Stimulated activated CD4-positive, alpha-beta T cell treated with anti-CD3 and anti-CD28 coated beads, Interleukin-2, amount 100 ng/mL, for 24 hours (primary cell): ENCODE data around the gene SPTLC1.
A peak's percentile ranks its signal among the peaks of the same experiment; 100 is the strongest.
"Not testable (repeated sequence)": the region's sequence is repeated elsewhere in the genome, so short reads cannot be mapped to it uniquely, and the experiment has no call there.

Source experiments
- DNase-seq, 2 donors: peaks; one replicate each; pipeline ENCODE4 v3.0.0-alpha.2; 2020

Gene SPTLC1

DNA sequence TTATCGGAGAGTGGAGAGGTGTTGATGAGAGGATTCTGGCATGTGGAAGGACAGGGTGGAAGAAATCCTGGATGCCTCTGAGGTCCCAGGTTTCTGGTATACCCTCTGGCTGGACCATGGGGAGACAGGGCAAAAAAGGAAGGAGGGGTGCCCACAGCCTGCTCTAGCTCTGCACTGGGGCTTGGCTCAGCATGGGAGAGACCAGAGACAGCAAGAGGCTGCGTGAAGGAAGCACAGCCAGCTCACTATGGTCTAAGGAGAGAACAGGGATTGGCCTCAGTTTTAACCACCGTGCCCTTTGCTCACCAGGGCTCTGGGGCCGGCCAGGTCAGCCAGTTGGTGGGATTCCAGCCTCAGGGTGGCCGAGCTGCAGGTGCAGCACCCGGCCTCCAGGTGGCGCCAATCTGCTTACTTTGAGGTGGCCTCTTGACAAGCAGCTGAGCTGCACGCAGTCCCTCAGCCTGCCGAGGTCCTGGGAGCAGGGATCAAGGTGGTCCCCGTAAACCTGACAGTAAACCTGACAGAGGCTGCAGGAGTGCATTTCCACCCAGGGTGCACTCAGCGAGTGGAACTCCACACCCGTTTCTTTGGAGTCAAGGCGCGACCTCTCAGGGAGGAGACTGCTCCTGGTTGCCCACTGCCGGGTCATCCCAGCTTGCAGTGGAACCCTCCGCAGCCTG is 25.0 kb upstream of the SPTLC1 start:
- peak; percentile 78 to 79 for DNase-seq

GRCh38 chr9:92138960-92139540 is 23.8 kb upstream of the SPTLC1 start:
- DNase-seq: not testable (repeated sequence)

- DNase-seq: peak; percentile 84 to 86
Observed at GRCh38 chr9:92138157-92138959, 23.1 kb upstream of the SPTLC1 start.

GRCh38 chr9:92136184-92136858 is 21.1 kb upstream of the SPTLC1 start:
- no peak for DNase-seq

- no peak for DNase-seq
Observed at GRCh38 chr9:92135576-92135975, 20.4 kb upstream of the SPTLC1 start.

GRCh38 chr9:92133949-92134604 is 18.9 kb upstream of the SPTLC1 start:
- DNase-seq: peak; percentile 81 to 85

GRCh38 chr9:92132913-92133312 is 17.7 kb upstream of the SPTLC1 start:
- not testable (repeated sequence) for DNase-seq

- no peak for DNase-seq
Observed at GRCh38 chr9:92132501-92132900, 17.3 kb upstream of the SPTLC1 start.

DNA sequence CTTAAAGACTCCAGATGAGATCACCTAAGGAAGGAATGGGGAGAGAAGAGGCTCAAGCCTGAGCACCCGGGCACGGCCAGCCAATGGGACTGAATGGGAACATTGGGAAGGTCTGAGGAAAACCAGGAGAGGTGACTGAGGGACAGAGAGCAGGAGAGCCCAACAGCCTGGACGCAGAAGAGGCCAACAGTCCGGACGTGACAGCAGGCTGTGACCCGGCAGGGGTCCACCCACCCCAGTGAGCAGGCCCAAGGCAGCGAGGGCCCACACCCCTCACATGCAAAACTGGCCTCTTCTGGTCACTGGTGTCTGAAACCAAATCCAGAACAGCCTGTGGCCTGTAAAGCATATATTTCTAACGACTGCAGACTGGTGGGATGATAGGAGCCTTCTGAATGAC is 7.6 kb upstream of the SPTLC1 start:
- DNase-seq: no peak

GRCh38 chr9:92122061-92122460 is 6.8 kb upstream of the SPTLC1 start:
- DNase-seq: no peak

- no peak for DNase-seq
Observed at GRCh38 chr9:92121265-92121664, 6.1 kb upstream of the SPTLC1 start.

DNA sequence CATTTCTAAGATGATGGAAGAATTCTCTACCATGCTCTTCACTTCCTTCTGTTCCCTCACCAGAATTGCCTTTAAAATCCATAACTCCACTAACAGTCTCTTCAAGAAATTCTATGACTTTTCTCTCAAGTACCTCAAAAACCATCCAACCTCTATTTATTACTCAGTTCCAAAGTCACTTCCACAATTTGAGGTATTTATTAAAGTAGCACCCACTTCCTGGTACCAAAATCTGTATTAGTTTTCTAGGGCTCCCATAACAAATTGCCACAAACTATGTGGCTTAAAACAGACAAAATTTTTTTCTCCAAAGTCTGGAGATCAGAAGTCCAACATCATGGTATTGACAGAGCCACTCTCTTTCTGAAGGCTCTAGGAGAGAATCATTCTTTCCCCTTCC is 4.9 kb upstream of the SPTLC1 start:
- no peak for DNase-seq

DNA sequence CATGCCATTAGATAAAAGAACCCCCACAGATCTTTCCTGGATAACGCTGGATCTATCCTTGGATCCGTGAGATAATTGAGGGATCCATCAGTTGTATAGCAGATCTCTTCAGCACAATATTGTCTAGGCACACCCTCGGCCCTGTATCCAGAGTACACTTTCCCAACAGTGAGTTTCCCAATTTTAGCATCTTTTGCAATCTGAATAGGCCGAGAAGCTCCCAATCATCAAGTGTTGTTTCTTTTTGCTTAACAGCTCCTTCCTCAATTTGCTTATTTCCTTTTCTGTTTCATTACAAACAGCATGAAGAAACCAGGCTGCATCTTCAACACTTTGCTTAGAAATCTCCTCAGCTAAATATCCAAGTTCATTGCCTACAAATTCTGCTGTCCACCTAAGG is 4.4 kb upstream of the SPTLC1 start:
- no peak for DNase-seq

- no peak for DNase-seq
Observed at GRCh38 chr9:92108122-92108521, 7.1 kb downstream of the SPTLC1 start.

DNA sequence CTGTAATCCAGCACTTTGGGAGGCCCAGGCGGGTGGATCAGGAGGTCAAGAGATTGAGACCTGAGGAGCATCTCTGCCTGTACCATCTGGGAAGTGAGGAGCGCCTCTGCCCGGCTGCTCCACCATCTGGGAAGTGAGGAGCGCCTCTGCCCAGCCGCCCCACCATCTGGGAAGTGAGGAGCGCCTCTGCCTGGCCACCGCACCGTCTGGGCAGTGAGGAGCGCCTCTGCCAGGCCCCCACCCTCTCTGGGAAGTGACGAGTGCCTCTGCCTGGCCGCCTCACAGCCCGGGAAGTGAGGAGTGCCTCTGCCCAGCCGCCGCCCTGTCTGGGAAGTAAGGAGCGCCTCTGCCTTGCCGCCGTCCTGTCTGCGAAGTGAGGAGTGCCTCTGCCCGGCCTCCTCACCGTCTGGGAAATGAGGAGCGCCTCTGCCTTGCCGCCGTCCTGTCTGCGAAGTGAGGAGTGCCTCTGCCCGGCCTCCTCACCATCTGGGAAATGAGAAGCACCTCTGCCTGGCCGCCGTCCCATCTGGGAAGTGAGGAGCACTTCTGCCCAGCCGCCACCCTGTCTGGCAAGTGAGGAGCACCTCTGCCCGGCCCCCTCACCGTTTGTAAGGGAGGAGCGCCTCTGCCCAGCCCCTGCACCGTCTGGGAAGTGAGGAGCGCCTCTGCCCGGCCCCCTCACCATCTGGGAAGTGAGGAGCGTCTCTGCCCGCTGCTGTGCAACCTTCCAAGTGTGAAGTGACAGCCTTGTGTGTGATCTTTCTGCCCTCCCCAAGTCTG is 9.6 kb downstream of the SPTLC1 start:
- not testable (repeated sequence) for DNase-seq

DNA sequence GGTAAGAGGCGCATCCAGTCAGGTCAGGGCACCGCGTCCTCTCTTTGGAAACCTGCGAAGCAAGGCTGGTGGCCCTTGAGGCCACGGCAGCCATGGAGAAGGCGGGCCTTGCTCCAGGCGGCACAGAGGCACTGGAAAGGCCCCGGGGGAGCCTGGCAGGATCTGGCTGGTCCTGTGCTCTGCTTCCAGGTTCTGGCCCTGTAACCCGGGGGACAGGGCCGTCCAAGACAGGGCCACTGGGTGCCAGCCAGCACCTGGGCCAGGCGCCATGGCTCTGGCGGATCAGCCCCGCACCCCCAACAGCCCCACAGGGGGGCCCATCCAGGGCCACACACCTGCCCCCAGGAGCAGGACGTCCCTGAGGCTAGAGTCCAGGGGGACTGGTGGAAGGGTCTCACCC is 11.6 kb downstream of the SPTLC1 start:
- DNase-seq: not testable (repeated sequence)

DNA sequence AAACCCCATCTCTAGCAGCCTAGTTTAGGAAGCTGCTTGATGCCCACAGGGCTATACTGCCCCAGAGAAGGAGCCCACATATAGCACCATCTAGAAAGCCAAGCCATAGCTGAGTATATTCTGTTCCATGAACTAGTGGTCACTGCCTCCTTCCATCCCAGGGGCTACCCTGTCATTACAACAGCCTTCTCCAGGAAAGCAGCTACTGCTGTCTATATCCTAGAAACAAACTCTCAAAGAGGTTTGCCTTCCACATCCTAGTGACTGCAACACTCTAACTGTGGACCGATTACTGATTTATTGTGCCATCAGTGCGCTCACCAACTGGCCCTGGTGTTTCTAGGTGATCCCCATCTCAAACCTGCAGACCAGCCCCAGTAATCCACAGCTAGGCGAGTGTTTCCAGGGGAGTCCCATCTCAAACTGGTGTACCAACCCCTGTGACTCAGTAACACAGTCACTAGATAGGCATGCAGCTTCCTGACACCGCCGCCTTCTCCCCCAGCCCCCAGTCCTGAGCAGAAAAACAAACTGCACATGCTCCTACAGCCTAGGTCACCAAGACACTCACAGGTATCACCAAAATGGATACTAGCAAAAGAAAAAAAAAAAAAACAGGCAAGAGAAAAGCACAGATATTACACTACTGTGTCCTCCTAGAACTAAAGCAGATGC is 14.8 kb downstream of the SPTLC1 start:
- no peak for DNase-seq

DNA sequence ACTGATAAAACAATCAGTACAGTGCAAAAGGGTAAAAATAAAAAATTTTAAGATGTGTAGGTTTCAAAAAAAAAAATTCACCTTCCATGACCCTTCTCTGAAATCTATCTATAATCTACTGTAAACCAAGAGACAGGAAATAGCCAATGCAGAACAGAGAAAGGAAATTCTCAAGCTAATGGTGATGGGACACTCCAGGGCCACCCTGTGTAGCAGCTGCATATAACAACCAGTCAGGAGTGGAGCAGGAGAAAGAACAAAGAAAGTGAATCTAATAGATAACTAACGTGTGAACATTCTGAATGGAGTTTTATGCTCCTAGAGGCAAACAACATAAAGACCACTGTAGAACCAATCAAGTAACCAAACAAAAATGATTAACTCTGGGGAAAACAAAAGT is 16.6 kb downstream of the SPTLC1 start:
- no peak for DNase-seq

- DNase-seq: peak; percentile 45 to 49
Observed at GRCh38 chr9:92097997-92098482, 17.2 kb downstream of the SPTLC1 start.

DNA sequence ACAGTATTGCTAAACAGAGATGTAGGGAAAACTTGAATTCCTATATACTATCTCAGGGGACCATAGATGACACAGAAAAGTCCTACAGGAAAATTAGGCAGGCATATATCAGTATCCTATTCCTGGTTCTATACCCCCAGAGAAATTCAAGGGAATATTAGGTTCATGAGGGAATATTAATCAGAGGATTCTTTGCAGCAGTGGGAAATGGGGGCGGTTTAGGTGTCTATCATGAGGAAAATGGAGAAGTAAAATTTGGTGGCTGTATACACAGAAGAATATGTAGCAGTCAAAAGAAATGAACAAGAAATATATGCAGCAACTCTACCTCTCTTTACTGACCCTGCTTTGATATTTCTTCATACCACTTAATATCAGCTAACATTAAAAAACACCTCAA is 20.0 kb downstream of the SPTLC1 start:
- DNase-seq: no peak

DNA sequence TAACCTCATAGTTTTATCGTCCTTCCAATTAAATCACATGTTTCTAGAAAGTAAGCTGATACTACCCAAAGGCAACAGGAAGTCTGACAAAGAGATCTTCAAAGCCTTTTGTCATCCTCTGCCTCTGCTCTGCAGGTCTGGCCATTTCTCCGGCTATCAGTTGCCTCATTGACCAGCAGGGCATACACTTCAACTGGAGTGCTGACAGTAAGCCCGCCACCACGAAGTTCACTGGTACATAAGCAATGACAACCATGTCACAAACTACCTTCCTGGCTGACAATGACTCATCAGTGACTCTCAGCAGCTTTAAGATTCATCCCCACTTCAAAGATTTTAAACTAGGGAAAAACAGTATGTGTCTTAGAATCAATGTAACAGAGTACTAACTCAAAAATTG is 20.6 kb downstream of the SPTLC1 start:
- peak; percentile 28 to 30 for DNase-seq
